Cardiac muscle cell (in vitro differentiated cells and primary cell): ENCODE data around the gene GTPBP10. TPM values are rescaled to one million over a fixed set of nuclear protein-coding genes. Genes with fewer than 3 reads are reported as not detected.
A peak's percentile ranks its signal among the peaks of the same experiment; 100 is the strongest.

Experiments used
- DNase-seq, 2 donors: peaks; one replicate each; pipeline versions ENCODE4 v3.0.0 to v3.0.0-alpha.2; 2010 to 2017; ENCODE audit warnings: low read depth in 1 of 2, low spot score in 1 of 2
- H3K27ac ChIP-seq: fragments of 200-600 bp; sonication (generic); 2 replicates; pipeline ENCODE4 v1.5.1; 2016
- H3K27me3 ChIP-seq: fragments of 200-600 bp; sonication (generic); 2 replicates; pipeline ENCODE4 v1.6.0; 2016; ENCODE audit warnings: control low read depth
- H3K36me3 ChIP-seq: fragments of 200-600 bp; sonication (generic); 2 replicates; pipeline ENCODE4 v1.5.1; 2016; ENCODE audit warnings: control low read depth
- H3K4me1 ChIP-seq: fragments of 200-600 bp; sonication (generic); 2 replicates; pipeline ENCODE4 v1.8.1; 2017; ENCODE audit warnings: low read depth, mild to moderate bottlenecking, mixed run types
- H3K4me3 ChIP-seq: fragments of 200-600 bp; sonication (generic); 2 replicates; pipeline ENCODE4 v1.5.1; 2016; ENCODE audit warnings: mild to moderate bottlenecking
- H3K9me3 ChIP-seq: fragments of 200-600 bp; sonication (generic); 2 replicates; pipeline ENCODE4 v1.5.1; 2017; ENCODE audit warnings: low read depth, mild to moderate bottlenecking, control low read depth
- CTCF ChIP-seq: IDR thresholded peaks from 2 replicates; pipeline ENCODE4 v1.5.1; 2012; ENCODE audit warnings: low read depth, mild to moderate bottlenecking, low read length
- polyA plus RNA-seq: library from polyadenylated mRNA; unstranded; fragments of >200 nt; fragmentation: Nextera tagmentation; extraction: Ambion mirVana; gene quantifications from 2 replicates; pipeline ENCODE4 v1.2.1, GENCODE V29; 2016
- total RNA-seq: library from RNA; depleted of rRNA; stranded (reverse); fragments of >200 nt; gene quantifications from 2 replicates; pipeline ENCODE4 v1.2.3, GENCODE V29; 2016

Gene GTPBP10
- total and polyA plus RNA-seq, 2 experiments from 2014 or later = 5.4 to 12.7 TPM

DNA sequence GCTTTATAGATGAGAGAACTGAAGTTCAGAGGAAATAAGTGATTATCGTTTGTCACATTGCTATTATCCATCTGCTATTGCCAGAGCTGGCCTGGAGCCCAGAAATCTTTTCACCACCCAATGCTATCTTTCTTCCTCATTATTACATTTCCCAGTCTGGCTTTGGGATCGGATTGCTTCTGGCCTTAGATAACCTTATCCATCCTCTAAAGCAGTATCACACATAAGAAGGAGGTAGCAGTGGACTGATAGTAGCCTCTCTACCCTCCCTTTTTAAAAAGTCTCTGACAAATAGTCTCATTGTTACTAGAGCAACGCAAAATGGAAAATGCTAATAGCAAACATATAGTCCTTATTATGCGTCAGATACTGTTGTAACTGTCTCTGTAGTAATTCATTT, 55.5 kb downstream of the GTPBP10 start:
- H3K36me3 ChIP-seq = peaks cover 11% of the 10 kb centered on the region
- no peaks in the 10 kb centered on the region for H3K9me3 ChIP-seq
- no peak for TF ChIP-seq CTCF
- H3K4me1 ChIP-seq = no peaks in the 10 kb centered on the region
- peak in 1 of 2 donors; percentile 40 for DNase-seq
- H3K4me3 ChIP-seq = no peak overlapping the region
- no peak overlapping the region for H3K27ac ChIP-seq
- peaks cover 9% of the 10 kb centered on the region for H3K27me3 ChIP-seq

DNA sequence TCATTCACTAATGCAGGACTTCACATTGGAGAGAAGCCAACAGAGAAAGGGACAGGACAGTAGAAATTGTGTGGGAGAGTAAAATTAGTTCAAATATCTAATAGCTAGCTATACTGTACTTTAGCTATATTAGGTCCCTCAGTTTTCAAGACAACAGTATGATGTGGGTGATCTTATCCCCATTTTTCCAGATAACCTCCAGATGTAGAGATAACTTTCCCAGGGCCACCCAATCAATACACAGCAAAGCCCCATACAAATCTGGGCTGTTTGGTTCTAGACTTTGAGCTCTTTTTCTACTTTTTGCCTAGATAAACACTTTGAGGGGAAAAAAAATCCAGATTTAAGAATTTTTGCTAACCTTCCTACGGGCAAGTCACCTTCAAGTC, 56.3 kb downstream of the GTPBP10 start:
- H3K27me3 ChIP-seq = peaks cover 9% of the 10 kb centered on the region
- H3K4me1 ChIP-seq = no peaks in the 10 kb centered on the region
- no peak overlapping the region for H3K27ac ChIP-seq
- no peak for DNase-seq
- H3K36me3 ChIP-seq = peaks cover 12% of the 10 kb centered on the region
- TF ChIP-seq CTCF = no peak
- H3K4me3 ChIP-seq = peak overlapping the region; percentile 65
- no peaks in the 10 kb centered on the region for H3K9me3 ChIP-seq

GRCh38 chr7:90403174-90404113, 56.9 kb downstream of the GTPBP10 start, which contains the start of gene CLDN12:
TSS of gene CLDN12 (plus strand) at chr7:90403461. CDS start at chr7:90412677, 9,216 bp downstream.
- H3K27me3 ChIP-seq = peaks cover 9% of the 10 kb centered on the region
- H3K4me1 ChIP-seq = no peaks in the 10 kb centered on the region
- H3K36me3 ChIP-seq = peaks cover 12% of the 10 kb centered on the region
- no peaks in the 10 kb centered on the region for H3K9me3 ChIP-seq
- no peak for TF ChIP-seq CTCF
- peak within 1 kb of the TSS; percentile 65 for H3K4me3 ChIP-seq
- peak; percentile 93 to 99 for DNase-seq
- peak within 1 kb of the TSS; percentile 89 for H3K27ac ChIP-seq

DNA sequence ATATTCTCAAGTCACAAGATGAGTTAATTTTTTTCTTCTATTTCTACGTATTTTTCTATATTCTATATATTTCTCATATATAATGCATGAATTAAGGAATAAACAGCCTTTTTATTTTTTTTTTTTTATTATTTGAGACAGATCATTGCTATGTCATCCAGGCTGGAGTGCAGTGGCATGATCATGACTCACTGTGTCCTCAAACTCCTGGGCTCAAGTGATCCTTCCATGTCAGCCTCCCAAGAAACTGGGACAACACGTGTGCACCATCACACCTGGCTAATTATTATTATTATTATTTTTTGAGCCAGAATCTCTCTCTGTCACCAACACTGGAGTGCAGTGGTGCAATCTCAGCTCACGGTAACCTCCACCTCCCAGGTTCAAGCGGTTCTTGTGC, 58.3 kb downstream of the GTPBP10 start:
- H3K9me3 ChIP-seq = no peaks in the 10 kb centered on the region
- H3K27ac ChIP-seq = no peak overlapping the region
- TF ChIP-seq CTCF = no peak
- H3K36me3 ChIP-seq = peaks cover 12% of the 10 kb centered on the region
- H3K4me3 ChIP-seq = no peak overlapping the region
- no peak for DNase-seq
- H3K4me1 ChIP-seq = no peaks in the 10 kb centered on the region
- H3K27me3 ChIP-seq = peaks cover 9% of the 10 kb centered on the region

- no peak for TF ChIP-seq CTCF
- no peaks in the 10 kb centered on the region for H3K27me3 ChIP-seq
- peaks cover 12% of the 10 kb centered on the region for H3K36me3 ChIP-seq
- no peak for DNase-seq
- no peaks in the 10 kb centered on the region for H3K4me1 ChIP-seq
- no peak overlapping the region for H3K27ac ChIP-seq
- H3K4me3 ChIP-seq = no peak overlapping the region
- H3K9me3 ChIP-seq = no peaks in the 10 kb centered on the region
These were observed 60.9 kb downstream of the GTPBP10 start for GRCh38 chr7:90407484-90407821.
